GM19468 (cell line): ENCODE measurements around the gene CDK2.

Source experiments
- ATAC-seq: cut with Tn5 transposase; IDR thresholded peaks from one replicate; pipeline ENCODE4 v1.9.1; 2021; ENCODE audit warnings: mild to moderate bottlenecking, moderate library complexity, moderate number of reproducible peaks; ENCODE audit not compliant: unreplicated experiment; ENCODE audit errors: extremely low read depth

Gene CDK2

DNA sequence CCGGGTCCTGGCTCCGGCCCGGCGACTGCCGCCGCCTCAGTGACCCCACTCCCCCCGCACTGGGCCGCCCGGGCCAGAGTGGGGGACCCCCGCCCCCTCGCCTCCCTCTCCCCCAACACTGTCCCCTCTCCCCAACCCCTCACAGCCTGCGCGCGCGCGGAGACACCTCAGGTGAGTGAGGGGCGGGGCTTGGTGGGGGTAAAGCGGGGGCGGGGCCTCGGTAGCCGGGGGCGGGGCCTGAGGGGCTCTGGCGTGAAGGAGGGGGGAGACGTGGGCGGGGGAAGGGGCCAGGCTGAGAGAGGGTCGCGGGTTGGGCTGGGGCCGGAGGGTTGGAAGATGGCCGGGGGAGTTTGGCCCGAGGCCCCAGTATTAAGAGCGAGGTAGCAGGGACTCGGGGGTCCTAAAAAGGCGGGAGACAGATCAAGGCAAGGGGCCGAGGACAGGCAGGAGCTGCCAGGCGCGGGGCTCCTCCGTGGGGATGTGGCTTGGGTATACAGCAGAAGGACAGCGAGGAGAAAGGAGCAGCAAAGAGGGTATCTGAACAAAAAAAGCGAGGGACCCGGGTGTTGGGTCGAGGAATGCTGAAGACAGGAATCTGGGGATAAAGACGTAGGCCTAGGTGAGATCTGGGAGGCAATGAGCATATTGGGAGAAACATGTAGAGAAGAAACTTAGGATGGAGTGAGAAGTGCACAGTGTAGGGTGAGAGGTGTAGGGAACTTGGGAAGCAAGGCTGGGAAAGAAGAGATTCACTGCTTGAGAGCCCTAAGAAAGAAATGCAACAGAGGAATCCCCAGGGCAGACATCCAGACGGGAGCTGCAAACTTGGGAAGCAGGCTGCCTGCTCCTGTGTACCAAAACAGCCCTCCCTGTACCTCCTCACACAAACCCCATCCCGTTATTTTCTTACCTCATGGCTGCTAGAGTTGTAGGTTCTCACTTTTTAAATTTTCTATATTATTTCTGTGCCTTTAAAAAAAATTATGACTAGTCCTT, 41.2 kb downstream of the CDK2 start:
- no peak for ATAC-seq

DNA sequence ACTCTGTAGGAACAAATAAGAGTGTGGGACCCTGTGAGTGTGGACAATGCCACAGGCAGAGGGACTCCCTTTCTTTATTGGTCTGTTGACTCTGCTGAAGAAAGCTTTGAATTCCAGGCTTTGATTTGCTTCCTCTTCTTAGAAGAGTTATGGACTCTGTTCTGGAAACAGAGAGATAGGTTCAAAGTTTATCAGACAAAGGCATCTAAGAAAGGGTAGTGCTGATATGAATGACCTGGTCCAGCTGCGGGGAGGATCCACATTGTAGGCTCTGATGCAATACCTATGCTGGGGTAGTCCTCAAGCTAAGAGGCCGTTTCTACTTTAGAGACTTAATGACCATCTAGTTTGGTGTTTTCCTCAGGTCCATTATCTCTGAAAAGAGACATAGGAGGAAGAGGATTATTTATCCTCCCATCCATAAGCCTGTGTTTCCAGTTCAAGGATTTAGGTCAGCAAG, 43.5 kb downstream of the CDK2 start:
- ATAC-seq, result no peak

DNA sequence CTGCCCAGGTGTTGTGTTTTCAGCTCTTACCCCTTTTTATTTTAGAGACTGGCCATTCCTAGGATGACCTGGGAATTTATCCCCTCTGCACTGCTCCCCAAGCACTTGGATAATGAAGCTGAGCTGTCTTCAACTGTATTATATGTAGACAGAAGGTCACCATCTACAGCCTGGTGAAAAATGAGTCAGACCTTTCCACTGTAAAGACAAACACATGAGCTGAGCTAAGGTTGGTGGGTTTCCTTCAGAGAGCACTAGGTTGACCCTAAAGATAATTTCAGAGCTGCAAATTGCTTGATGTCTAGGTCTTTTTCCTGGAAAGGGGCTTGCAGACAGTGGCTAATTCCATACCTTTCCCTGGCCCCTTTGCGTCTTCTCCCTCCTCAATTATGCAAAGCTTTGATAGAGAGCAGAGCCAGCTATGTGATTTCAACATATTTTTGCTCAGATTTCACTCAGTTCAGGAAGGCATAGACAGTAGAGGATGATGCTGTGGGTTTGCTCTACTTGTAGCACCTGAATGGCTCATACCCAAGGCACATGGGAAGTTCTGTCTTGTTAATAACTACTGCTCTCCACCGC, 45.0 kb downstream of the CDK2 start:
- ATAC-seq, result no peak

DNA sequence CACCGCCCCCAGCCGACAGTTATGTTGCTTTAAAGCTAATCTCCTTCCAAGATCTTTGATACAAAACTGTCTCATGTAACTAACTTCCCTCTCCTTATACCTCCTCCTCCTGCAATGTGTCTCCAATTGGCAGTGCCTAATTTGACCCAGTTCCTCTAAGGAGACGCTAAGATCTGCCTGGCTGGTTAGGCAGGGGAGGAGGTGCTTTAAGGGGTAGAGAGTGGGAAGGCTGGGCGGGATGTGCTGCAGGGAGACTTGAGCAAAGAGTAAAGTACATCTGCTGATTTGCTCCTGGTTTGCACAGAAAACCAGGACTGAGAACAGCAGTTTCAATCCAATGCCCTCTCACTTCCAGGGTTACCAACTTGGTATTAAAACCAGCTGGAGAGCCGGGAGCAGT, 46.9 kb downstream of the CDK2 start:
- ATAC-seq, result no peak

DNA sequence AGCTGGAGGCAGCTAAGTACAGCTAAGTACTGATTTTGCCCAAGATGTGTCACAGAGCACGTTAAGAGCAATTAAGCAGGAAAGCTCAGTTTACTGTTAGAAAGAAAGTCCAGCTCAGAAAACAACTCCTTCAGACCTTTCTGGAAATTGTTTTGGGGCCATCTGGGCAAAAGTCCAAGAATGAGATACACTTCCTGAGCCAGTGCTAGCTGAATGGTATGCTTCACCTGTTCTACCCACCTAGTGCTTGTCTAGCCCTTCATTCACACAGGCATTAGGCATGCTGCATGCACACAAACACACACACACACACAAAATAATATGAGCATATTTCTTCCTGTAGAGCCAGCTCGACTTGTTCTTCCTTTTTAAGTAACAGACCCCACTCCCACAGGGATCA, 47.6 kb downstream of the CDK2 start:
- ATAC-seq, result no peak

DNA sequence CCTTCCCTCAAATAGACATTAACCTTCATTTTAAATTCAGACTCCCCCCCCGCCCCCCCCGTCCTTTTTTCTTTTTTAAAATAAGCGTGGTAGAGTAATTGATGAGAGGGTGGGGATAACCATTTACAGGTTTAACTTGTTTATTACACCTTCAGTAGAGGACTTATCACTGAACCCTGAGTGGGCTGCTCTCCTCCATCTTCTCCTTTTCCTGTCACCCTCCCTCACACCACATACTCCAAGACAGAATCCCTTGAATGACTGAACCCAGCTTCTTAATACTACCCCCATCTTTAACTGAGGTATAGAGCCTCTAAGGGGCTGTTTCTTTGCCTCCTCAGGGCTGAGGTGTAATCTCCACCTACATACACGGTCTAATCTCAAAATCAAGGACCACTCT, 50.6 kb downstream of the CDK2 start:
- no peak for ATAC-seq

DNA sequence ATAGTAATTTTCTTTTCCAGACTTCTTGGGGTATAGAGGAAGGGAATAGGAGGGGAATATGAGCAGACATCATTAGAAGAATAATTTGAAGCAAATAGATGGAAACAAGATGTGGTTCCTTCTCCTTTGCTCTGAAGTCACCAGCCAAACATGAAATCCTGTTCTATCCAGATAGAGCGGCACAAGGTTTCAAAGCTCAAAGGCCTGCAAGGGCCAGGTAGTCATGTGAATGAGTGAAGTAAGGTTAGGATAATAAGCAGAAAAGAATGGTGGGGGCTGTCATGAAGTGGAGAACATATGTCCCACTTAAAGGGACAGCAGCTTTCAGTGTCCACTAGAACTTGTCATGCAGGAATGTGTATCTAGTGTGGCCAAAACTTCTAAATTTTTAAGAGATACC, 51.7 kb downstream of the CDK2 start:
- no peak for ATAC-seq

DNA sequence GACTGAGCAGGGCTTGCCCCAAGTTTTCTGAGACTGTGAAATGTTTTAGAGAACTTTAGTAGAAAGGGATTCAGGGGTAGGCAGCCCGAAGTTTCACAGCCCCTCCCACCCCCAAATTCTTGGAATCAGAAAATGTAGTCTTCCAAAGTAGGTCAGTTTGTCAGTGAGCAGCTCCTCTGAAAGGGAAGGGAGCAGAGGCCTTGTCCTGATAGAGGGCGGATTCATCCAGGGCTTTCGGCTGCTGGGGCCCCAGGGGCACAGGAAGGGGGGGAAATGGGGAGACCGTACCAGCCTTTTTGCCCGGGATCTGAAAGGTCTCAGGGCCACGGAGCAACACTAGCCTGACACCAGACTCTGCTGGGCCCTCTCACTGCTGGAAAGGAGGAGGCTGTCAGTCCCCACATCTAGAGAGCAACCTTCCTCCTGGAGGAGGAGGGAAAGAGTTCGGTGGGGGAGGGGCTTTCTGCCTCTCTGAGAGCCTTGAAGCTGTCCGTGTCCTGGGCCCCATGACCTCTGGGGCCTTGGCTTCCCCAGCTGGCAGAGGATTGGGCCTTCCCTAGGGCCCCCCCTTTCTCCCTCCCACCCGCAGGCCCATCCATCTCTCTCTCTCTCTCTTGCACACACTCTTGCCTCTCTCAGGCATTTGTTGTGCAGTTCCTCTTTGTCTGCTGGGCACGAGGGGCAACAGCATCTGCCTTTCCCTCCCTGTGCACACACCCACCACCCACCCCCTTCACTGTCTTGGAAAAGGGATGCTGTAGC, 54.0 kb downstream of the CDK2 start, which contains the start of gene IKZF4:
Gene IKZF4 (plus strand): TSS at position 621 of the 762 bp plus-strand sequence. CDS start 451 bp downstream, outside the sequence.
- no peak for ATAC-seq

DNA sequence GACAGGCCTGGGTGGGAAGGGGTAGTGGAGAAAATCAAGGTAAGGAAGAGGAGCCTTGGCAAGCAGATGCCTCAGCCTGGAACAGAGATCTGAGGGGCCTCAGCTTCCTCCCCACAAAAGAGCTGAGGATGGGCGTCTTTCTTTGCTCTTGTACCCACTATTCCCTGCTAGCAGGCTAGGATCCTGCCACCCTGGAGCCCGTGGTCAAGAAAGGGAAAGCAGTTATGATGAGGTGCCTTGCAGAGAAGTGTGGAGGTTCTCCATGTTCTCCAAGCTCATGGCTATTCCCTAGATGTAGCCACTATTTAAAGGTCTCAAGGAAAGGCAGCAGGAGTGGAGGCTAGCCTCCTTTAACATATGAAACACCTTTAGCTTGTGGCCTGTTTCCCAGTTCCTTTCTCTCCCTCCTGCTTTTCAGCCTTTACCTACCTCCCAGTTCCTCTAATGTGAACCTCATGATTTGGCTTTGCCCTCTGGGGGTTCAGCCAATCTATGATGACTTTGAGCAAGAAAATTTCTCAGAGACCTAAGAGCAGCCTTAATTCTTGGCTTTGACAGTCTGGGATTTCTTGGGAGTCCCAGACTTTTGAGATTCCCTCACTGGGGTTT, 55.4 kb downstream of the CDK2 start:
- ATAC-seq, result no peak
